Measurements from ENCODE around the gene TAS2R14.

The TAS2R14 gene

GRCh38 chr12:10939163-10939562, at the start of gene TAS2R14:
TSS of gene TAS2R14 (minus strand) at chr12:10939263. CDS start at chr12:10939207, 56 bp downstream.
- Histone ChIP-seq H3K4me1 (ENCODE audit: insufficient read depth, low read length) (0 out of 2 replicates have a peak, but pooled peaks cover 4% of the 10 kb centered on the region), H3K27me3 (ENCODE audit: insufficient read depth, low read length) (no peaks in the 10 kb centered on the region), H3K4me3 (ENCODE audit: low read length) (no peak within 1 kb of the TSS), H3K36me3 (ENCODE audit: insufficient read depth, low read depth, low read length) (no peaks in the 10 kb centered on the region), H3K27ac (ENCODE audit: low read length) (no peak within 1 kb of the TSS), H3K9me3 (ENCODE audit: insufficient read depth, low read depth, low read length) (peaks cover 6% of the 10 kb centered on the region), H3K9ac (ENCODE audit: low read depth, low read length) (no peak within 1 kb of the TSS)

GRCh38 chr12:10986812-10987211, 47.7 kb upstream of the TAS2R14 start, which contains the start of gene TAS2R50:
TSS of gene TAS2R50 (minus strand) at chr12:10986912. CDS start at chr12:10986860, 52 bp downstream.
- no peaks in the 10 kb centered on the region for H3K36me3 ChIP-seq (ENCODE audit: insufficient read depth, low read depth, low read length)
- no peaks in the 10 kb centered on the region for H3K27me3 ChIP-seq (ENCODE audit: insufficient read depth, low read length)
- H3K9me3 ChIP-seq (ENCODE audit: insufficient read depth, low read depth, low read length), result no peaks in the 10 kb centered on the region
- H3K27ac ChIP-seq (ENCODE audit: low read length), result no peak within 1 kb of the TSS
- no peak within 1 kb of the TSS for H3K4me3 ChIP-seq (ENCODE audit: low read length)
- no peak within 1 kb of the TSS for H3K9ac ChIP-seq (ENCODE audit: low read depth, low read length)
- no peaks in the 10 kb centered on the region for H3K4me1 ChIP-seq (ENCODE audit: insufficient read depth, low read length)

GRCh38 chr12:10982244-10982643, 43.2 kb upstream of the TAS2R14 start:
- H3K4me3 ChIP-seq (ENCODE audit: low read length), result no peak overlapping the region
- H3K9me3 ChIP-seq (ENCODE audit: insufficient read depth, low read depth, low read length), result no peaks in the 10 kb centered on the region
- H3K9ac ChIP-seq (ENCODE audit: low read depth, low read length), result no peak overlapping the region
- H3K36me3 ChIP-seq (ENCODE audit: insufficient read depth, low read depth, low read length), result no peaks in the 10 kb centered on the region
- H3K4me1 ChIP-seq (ENCODE audit: insufficient read depth, low read length), result 0 out of 2 replicates have a peak, but pooled peaks cover 4% of the 10 kb centered on the region
- no peaks in the 10 kb centered on the region for H3K27me3 ChIP-seq (ENCODE audit: insufficient read depth, low read length)
- H3K27ac ChIP-seq (ENCODE audit: low read length), result no peak overlapping the region

- H3K36me3 ChIP-seq (ENCODE audit: insufficient read depth, low read depth, low read length), result no peaks in the 10 kb centered on the region
- no peak overlapping the region for H3K4me3 ChIP-seq (ENCODE audit: low read length)
- peaks cover 22% of the 10 kb centered on the region; the same call in 1 of the 2 replicates for H3K4me1 ChIP-seq (ENCODE audit: insufficient read depth, low read length)
- H3K9me3 ChIP-seq (ENCODE audit: insufficient read depth, low read depth, low read length), result no peaks in the 10 kb centered on the region
- H3K27me3 ChIP-seq (ENCODE audit: insufficient read depth, low read length), result no peaks in the 10 kb centered on the region
- H3K27ac ChIP-seq (ENCODE audit: low read length), result no peak overlapping the region
- no peak overlapping the region for H3K9ac ChIP-seq (ENCODE audit: low read depth, low read length)
Observed at GRCh38 chr12:10974965-10975364, 35.9 kb upstream of the TAS2R14 start.

- H3K36me3 ChIP-seq (ENCODE audit: insufficient read depth, low read depth, low read length), result no peaks in the 10 kb centered on the region
- H3K27ac ChIP-seq (ENCODE audit: low read length), result no peak overlapping the region
- no peak overlapping the region for H3K4me3 ChIP-seq (ENCODE audit: low read length)
- H3K4me1 ChIP-seq (ENCODE audit: insufficient read depth, low read length), result no peaks in the 10 kb centered on the region
- H3K9ac ChIP-seq (ENCODE audit: low read depth, low read length), result no peak overlapping the region
- H3K27me3 ChIP-seq (ENCODE audit: insufficient read depth, low read length), result no peaks in the 10 kb centered on the region
- no peaks in the 10 kb centered on the region for H3K9me3 ChIP-seq (ENCODE audit: insufficient read depth, low read depth, low read length)
Observed at GRCh38 chr12:10968765-10969456, 29.8 kb upstream of the TAS2R14 start.

GRCh38 chr12:10967409-10967808, 28.3 kb upstream of the TAS2R14 start:
- no peaks in the 10 kb centered on the region for H3K4me1 ChIP-seq (ENCODE audit: insufficient read depth, low read length)
- H3K27ac ChIP-seq (ENCODE audit: low read length), result no peak overlapping the region
- no peak overlapping the region for H3K9ac ChIP-seq (ENCODE audit: low read depth, low read length)
- no peak overlapping the region for H3K4me3 ChIP-seq (ENCODE audit: low read length)
- no peaks in the 10 kb centered on the region for H3K9me3 ChIP-seq (ENCODE audit: insufficient read depth, low read depth, low read length)
- H3K36me3 ChIP-seq (ENCODE audit: insufficient read depth, low read depth, low read length), result no peaks in the 10 kb centered on the region
- no peaks in the 10 kb centered on the region for H3K27me3 ChIP-seq (ENCODE audit: insufficient read depth, low read length)

- no peak overlapping the region for H3K27ac ChIP-seq (ENCODE audit: low read length)
- no peaks in the 10 kb centered on the region for H3K36me3 ChIP-seq (ENCODE audit: insufficient read depth, low read depth, low read length)
- no peaks in the 10 kb centered on the region for H3K4me1 ChIP-seq (ENCODE audit: insufficient read depth, low read length)
- H3K4me3 ChIP-seq (ENCODE audit: low read length), result no peak overlapping the region
- no peak overlapping the region for H3K9ac ChIP-seq (ENCODE audit: low read depth, low read length)
- H3K9me3 ChIP-seq (ENCODE audit: insufficient read depth, low read depth, low read length), result no peaks in the 10 kb centered on the region
- no peaks in the 10 kb centered on the region for H3K27me3 ChIP-seq (ENCODE audit: insufficient read depth, low read length)
Observed at GRCh38 chr12:10966314-10966713, 27.3 kb upstream of the TAS2R14 start.

- Histone ChIP-seq H3K36me3 (ENCODE audit: insufficient read depth, low read depth, low read length) (no peaks in the 10 kb centered on the region), H3K27ac (ENCODE audit: low read length) (no peak overlapping the region), H3K9ac (ENCODE audit: low read depth, low read length) (no peak overlapping the region), H3K27me3 (ENCODE audit: insufficient read depth, low read length) (no peaks in the 10 kb centered on the region), H3K9me3 (ENCODE audit: insufficient read depth, low read depth, low read length) (no peaks in the 10 kb centered on the region), H3K4me1 (ENCODE audit: insufficient read depth, low read length) (no peaks in the 10 kb centered on the region), H3K4me3 (ENCODE audit: low read length) (no peak overlapping the region)
Observed at GRCh38 chr12:10965476-10965875, 26.4 kb upstream of the TAS2R14 start.

GRCh38 chr12:10960211-10960610, 21.1 kb upstream of the TAS2R14 start:
- Histone ChIP-seq H3K27me3 (ENCODE audit: insufficient read depth, low read length) (no peaks in the 10 kb centered on the region), H3K4me1 (ENCODE audit: insufficient read depth, low read length) (no peaks in the 10 kb centered on the region), H3K36me3 (ENCODE audit: insufficient read depth, low read depth, low read length) (no peaks in the 10 kb centered on the region), H3K4me3 (ENCODE audit: low read length) (no peak overlapping the region), H3K9me3 (ENCODE audit: insufficient read depth, low read depth, low read length) (no peaks in the 10 kb centered on the region), H3K9ac (ENCODE audit: low read depth, low read length) (no peak overlapping the region), H3K27ac (ENCODE audit: low read length) (no peak overlapping the region)

GRCh38 chr12:10959804-10960203, 20.7 kb upstream of the TAS2R14 start:
- H3K27ac ChIP-seq (ENCODE audit: low read length), result no peak overlapping the region
- H3K27me3 ChIP-seq (ENCODE audit: insufficient read depth, low read length), result no peaks in the 10 kb centered on the region
- no peaks in the 10 kb centered on the region for H3K36me3 ChIP-seq (ENCODE audit: insufficient read depth, low read depth, low read length)
- H3K9ac ChIP-seq (ENCODE audit: low read depth, low read length), result no peak overlapping the region
- H3K9me3 ChIP-seq (ENCODE audit: insufficient read depth, low read depth, low read length), result no peaks in the 10 kb centered on the region
- H3K4me3 ChIP-seq (ENCODE audit: low read length), result no peak overlapping the region
- H3K4me1 ChIP-seq (ENCODE audit: insufficient read depth, low read length), result no peaks in the 10 kb centered on the region

- no peak overlapping the region for H3K27ac ChIP-seq (ENCODE audit: low read length)
- no peaks in the 10 kb centered on the region for H3K9me3 ChIP-seq (ENCODE audit: insufficient read depth, low read depth, low read length)
- no peak overlapping the region for H3K4me3 ChIP-seq (ENCODE audit: low read length)
- no peaks in the 10 kb centered on the region for H3K36me3 ChIP-seq (ENCODE audit: insufficient read depth, low read depth, low read length)
- H3K27me3 ChIP-seq (ENCODE audit: insufficient read depth, low read length), result no peaks in the 10 kb centered on the region
- no peaks in the 10 kb centered on the region for H3K4me1 ChIP-seq (ENCODE audit: insufficient read depth, low read length)
- no peak overlapping the region for H3K9ac ChIP-seq (ENCODE audit: low read depth, low read length)
Observed at GRCh38 chr12:10957741-10958140, 18.7 kb upstream of the TAS2R14 start.

GRCh38 chr12:10956085-10956484, 17.0 kb upstream of the TAS2R14 start:
- Histone ChIP-seq H3K9me3 (ENCODE audit: insufficient read depth, low read depth, low read length) (no peaks in the 10 kb centered on the region), H3K36me3 (ENCODE audit: insufficient read depth, low read depth, low read length) (no peaks in the 10 kb centered on the region), H3K9ac (ENCODE audit: low read depth, low read length) (no peak overlapping the region), H3K27ac (ENCODE audit: low read length) (no peak overlapping the region), H3K27me3 (ENCODE audit: insufficient read depth, low read length) (no peaks in the 10 kb centered on the region), H3K4me1 (ENCODE audit: insufficient read depth, low read length) (no peaks in the 10 kb centered on the region), H3K4me3 (ENCODE audit: low read length) (no peak overlapping the region)
